ENCODE data around the gene ZNF680.
"Not testable (repeated sequence)": the region's sequence is repeated elsewhere in the genome, so short reads cannot be mapped to it uniquely, and the experiment has no call there.

Gene ZNF680

DNA sequence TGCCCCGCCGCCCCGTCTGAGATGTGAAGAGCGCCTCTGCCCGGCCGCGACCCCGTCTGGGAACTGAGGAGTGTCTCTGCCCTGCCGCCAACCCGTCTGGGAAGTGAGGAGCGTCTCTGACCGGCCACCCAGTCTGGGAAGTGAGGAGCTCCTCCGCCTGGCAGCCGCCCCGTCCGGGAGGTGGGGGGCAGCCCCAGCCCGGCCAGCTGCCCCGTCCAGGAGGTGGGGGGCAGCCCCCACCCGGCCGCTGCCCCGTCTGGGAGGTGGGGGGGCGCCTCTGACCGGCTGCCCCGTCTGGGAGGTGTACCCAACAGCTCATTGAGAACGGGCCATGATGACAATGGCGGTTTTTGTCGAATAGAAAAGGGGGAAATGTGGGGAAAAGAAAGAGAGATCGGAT, 8.7 kb downstream of the ZNF680 start:
- not testable (repeated sequence) for DNase-seq

DNA sequence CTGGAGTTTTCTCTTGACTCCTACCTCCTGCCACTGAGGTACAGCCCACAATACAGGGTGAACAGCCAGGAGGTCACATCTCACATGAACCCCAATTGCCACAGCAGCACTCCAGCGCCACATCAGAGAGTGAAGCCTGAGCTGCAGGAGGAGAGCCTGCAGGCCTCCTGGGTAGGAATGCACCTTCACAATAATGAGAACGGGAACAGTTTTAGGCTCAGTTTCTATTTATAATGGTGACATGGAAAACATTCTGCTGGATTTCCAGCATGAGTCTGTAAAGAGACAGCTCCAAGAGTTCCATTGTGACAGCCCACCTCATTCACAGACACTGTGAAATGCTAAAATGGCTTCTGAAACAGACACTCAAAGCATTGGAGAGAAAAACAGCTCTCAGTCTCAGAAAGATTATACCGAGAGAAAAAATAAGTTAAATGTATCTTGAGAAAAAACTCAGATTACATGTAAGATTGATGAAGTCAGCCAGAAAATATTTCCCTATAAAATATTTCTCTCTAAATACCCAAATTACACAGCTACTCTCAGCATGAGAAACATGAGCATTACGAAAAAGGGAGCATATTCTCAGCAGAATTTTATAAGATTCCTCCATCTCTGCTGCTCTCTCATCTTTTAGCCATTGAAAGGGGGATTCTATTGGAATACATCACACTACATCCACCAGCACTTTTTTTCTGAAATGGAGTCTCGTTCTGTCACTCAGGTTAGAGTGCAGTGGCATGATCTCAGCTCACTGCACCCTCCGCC, 11.3 kb downstream of the ZNF680 start:
- no peak for DNase-seq

DNA sequence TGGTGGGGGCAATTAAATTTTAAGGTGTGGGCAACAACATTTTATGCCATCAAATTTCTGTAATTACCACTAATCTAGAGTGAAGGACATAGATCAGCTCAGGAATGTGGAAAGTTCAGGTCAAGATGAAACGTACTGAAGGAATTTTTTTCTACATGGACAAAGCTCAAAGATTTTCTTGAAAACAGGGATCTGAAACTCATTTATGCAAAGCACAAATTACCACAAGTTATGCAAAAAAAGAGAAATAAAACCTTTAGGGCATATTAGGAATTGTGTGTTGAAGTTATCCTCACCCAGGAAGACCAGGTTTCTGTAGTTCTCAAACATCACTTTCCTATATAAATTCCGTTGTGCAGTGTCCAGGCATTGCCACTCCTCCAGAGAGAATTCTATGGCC, 18.9 kb downstream of the ZNF680 start:
- no peak for DNase-seq

DNA sequence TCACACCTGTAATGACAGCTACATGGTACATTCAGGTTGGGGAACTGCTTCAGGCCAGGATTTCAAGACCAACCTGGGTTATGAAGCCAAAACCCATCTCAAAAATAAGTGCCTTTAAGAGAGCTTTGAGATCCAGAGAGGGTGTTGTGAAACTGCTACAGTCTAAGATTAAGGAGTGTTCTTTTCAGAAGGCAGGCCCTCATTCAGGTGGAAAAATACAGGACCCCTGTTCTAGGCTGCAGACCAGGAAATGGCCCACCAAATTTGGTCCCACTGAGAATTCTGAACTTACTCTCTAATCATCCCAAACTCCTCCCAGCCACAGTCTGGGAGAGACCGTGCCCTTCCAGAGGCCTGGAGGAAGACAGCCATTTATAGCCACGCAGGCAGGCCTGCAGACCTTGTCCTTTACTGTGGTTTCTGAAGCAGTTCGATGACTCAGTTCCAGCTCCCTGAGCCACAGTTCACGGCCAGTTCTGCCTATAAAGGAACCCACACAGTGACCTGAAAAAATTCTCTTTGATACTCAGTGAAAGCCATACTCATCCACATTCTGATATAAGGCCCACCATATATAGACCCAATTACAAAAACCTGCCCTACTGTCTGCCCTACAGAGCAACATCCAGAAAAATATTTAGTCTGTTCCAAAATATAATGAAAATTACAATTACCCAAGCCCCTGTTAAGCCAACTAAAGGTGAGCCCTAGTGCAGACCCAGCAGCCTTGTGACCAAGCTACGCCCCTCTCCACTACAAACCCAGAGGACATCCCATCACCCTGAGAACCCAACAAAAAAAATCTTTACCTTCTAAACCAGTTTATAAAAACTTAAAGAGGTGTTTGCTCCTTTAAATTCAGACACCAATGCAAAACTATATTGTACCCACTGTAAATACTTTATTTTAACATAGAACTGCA, 21.2 kb downstream of the ZNF680 start:
- no peak for DNase-seq

DNA sequence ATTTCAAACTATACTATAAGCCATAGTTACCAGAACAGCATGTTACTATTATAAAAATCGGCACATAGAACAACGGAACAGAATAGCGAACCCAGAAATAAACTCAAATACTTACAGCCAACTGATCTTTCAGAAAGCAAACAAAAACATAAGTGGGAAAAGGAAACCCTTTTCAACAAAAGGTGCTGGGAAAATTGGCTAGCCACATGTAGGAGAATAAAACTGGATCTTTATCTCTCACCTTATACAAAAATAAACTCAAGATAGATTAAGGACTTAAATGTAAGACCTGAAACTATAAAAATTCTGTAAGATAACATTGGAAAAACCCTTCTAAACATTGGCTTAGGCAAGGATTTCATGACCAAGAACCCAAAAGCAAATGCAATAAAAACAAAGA, 29.1 kb downstream of the ZNF680 start:
- DNase-seq: no peak

DNA sequence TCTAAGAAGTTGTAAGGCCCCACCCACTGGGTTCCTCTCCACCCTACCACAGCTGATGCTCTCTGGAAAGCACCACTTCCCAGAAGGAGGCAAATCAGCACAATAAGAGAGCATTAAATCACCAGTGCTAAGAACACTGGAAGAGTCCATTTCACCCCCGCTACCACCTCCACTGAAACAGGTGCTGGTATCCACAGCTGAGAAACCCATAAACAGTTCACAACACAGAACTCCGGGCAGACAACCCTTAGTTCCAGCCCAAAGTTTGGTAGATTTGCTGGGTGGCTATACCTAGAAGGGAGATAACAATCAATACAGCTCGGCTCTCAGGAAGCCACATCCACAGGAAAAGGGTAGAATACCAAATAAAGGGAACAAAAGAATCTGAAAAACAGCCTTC, 34.1 kb downstream of the ZNF680 start:
- no peak for DNase-seq

DNA sequence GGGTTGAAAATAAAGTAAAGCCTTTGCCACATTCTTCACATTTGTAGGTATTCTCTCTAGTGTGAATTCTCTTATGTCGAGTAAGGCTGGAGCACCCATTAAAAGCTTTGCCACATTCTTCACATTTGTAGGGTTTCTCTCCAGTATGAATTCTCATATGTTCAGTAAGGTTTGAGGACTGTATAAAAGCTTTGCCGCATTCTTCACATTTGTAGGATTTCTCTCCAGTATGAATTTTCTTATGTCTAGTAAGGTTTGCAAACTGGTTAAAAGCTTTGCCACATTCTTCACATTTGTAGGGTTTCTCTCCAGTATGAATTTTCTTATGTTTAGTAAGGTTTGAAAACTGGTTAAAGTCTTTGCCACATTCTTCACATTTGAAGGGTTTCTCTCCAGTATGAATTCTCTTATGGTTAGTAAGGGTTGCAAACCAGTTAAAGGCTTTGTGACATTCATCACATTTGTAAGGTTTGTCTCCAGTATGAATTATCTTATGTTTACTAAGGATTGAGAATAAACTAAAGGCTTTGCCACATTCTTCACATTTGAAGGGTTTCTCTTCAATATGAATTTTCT, 41.4 kb downstream of the ZNF680 start:
- DNase-seq: no peak

DNA sequence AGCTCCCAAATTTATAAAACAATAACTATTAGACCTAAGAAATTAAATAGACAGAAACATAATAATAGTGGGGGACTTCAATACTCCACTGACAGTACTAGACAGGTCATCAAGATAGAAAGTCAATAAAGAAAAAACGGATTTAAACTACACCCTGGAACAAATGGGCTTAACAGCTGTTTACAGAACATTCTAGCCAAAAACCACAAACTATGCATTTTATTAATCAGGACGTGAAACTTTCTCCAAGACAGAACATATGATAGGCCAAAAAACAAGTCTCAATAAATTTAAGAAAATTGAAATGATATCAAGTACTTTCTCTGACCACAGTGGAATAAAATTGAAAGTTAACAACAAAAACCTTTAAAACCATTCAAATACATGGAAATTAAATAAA, 46.4 kb downstream of the ZNF680 start:
- no peak for DNase-seq

DNA sequence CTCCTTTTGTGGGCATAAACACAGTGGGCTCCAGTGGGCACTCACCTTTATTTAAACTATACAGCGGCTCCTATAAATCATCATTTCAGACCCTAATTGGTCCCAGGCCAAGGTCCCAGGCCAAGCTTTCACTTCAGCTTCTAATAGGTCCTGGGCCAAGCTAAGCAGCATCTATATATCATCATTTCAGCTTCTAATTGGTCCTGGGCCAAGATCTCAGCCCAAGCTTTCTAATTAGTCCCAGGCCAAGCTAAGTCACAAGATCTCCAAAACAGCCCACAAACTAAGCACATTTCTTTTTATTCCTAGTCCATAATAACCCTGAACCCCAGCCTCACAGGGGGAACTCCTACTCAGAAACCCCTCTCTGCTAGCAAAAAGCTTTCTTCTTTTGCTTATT, 47.1 kb downstream of the ZNF680 start:
- no peak for DNase-seq

DNA sequence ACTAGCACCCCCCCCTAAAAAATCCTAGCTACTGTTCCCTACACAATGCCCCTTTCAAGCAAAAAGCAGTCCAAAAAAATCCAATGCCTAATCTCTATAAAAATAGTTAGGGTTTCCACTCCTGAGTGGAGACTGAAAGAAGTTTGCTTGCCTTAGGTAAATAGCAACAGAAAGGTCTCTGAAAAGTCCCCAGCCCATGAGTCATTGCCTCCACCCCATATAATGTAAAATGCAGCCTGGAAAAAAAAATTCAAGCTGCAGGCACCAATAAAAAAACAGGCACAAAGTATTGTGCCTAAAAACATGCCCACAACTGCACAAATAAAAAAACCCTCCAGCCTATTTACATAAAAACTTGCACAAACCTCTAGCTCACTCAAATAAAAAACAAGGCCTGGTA, 47.5 kb downstream of the ZNF680 start:
- no peak for DNase-seq

DNA sequence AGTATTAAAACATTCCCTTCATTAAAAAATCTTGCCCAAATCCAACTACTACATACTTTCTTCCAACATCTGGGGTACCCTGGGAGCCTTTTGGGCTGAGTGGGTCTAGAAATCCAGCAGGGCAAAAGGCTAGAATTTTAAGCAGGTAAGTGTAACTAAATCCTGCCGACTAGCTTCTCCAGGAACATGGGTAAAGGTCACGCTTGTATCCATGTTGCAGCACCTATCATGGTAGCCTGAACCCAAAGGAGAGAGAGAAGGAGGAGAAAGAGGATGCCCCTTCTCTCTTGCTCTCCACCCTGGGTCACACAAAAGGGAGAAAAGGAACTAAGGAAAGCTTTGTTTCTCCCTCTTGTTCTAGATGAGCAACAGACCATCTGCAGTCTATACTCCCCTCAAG, 53.3 kb downstream of the ZNF680 start:
- DNase-seq: no peak

DNA sequence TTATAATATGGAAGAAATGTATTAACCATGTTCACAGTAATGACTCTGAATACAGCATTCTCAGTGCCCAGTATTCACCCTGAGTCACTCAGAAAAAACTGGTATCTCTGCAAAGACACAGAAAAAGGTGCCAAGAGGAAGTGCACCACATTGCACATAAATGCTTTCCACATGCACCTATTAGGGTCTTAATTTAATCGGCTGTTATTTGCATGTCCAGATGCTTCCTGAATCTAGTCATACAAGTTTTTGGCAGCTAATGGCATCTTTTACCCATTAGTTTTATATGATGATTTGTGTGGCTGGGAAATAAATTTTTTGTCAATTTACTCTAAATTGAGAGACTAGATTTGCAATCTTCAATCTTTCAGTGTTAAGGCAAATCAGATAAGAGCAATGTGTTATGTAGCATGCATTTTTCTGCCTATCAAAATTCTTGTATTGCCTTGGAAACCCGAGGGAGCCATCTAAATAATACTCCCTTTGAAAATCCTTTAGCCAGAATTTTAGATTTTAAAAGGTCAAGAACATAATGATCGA, 58.2 kb downstream of the ZNF680 start:
- no peak for DNase-seq

DNA sequence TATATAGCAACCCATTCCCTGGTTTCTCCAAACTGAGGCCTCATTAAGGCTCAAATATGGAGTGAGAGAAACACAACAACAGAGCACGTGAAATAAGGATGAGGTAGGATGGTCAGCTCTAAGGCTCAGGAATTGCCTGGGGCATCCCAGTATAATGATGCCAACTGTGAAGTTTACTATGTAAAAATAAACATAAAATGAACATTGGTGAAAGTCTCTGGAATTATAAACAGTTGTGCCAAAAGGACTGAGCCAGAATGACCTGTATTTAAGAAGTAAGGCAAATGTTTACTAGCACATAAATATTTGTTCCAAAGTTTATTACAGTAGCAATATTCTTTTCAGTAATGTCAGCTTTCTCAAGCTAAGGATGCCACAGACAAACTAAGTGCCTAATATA, 64.6 kb downstream of the ZNF680 start:
- DNase-seq: no peak

DNA sequence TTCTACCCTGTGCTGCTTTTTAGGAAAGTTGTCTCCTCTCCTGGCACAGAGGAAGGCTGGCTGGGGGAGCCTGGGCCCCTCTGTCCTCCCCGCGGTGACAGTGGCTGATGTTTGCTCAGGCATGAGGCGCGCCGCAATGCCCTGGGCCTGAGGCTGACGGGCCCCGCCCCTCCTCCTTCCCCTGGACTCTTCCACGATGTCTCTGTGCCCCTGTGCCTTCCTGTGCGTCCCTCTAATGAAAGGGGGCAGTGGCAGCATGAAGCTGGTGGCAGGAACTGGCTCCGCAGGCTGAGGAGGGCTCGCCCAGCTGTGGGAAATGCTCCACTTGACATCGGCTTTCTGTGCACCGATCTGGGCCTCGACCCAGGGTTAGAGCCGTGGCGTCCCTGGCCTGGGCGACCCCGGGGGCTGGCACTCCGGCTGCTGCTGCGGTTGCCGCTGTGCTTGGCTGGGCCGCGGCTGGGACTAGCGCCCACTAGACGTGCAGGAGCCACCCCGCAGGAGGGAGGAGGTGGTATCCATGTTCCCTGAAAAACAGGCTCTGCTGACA, 67.9 kb downstream of the ZNF680 start:
- DNase-seq: no peak

DNA sequence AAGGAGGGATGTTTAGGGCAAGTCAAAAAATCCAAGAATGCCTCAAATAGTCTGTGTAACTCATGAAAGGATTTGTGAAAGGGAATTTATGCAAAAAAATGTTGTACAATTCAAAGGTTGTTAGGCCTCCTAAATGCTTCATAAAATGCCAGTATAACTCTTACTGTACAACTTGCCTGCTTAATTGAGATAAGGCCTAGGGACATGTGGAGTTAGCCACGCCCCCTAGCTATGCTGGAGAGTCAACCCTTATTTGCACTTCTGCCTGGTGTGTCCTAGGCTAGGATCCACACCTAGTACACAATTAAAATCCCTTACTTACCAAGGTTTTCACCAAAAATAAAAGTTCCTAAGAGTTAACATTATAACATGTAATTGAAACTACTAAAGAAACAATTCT, 77.2 kb downstream of the ZNF680 start:
- no peak for DNase-seq

All from stimulated activated CD4-positive, alpha-beta T cell treated with anti-CD3 and anti-CD28 coated beads, Interleukin-4, amount 100 ng/mL, for 1 hour (primary cell).